ELF-1 (cell line): ENCODE measurements around the gene CD300LB.
"Not testable (repeated sequence)": the region's sequence is repeated elsewhere in the genome, so short reads cannot be mapped to it uniquely, and the experiment has no call there.

ENCODE experiments used
- DNase-seq: peaks from one replicate; pipeline ENCODE4 v3.0.0-alpha.2; 2016; ENCODE audit warnings: low read depth, low spot score

CD300LB gene

DNA sequence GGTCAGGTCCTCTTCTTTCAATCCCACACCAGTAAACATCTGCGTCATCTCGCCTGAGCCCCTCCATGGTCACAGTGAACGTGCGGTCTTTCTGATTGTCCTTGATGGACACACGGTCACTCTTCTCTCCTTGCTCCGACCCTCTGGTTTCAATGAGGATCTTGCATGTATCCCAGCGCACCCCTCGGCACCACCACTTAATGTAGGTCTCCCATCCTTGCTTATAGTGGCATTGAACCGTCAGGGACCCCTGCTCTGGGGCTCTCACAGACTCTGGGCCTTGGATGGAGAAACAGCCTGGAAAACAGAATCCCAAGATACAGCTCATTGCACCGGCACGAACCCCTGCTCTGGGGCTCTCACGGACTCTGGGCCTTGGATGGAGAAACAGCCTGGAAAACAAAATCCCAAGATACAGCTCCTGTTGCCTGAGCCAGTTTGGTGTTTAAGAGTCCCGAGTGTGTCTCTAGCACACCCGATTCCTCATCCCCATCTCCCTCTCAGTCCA is 5.4 kb downstream of the CD300LB start:
- no peak for DNase-seq

DNA sequence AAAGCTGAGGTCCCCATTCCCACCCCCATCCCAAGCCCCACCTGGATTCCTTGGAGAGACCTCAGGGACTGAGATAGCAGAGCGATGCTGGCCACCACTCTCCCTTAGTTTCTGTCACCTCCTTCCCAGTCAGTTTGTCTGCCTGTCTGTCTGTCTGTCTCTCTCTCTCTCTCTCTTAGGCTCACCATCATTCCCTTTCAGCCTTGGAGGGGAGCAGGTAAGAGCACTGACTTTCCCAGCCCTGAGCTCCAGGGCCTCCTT is 5.9 kb downstream of the CD300LB start:
- no peak for DNase-seq

DNA sequence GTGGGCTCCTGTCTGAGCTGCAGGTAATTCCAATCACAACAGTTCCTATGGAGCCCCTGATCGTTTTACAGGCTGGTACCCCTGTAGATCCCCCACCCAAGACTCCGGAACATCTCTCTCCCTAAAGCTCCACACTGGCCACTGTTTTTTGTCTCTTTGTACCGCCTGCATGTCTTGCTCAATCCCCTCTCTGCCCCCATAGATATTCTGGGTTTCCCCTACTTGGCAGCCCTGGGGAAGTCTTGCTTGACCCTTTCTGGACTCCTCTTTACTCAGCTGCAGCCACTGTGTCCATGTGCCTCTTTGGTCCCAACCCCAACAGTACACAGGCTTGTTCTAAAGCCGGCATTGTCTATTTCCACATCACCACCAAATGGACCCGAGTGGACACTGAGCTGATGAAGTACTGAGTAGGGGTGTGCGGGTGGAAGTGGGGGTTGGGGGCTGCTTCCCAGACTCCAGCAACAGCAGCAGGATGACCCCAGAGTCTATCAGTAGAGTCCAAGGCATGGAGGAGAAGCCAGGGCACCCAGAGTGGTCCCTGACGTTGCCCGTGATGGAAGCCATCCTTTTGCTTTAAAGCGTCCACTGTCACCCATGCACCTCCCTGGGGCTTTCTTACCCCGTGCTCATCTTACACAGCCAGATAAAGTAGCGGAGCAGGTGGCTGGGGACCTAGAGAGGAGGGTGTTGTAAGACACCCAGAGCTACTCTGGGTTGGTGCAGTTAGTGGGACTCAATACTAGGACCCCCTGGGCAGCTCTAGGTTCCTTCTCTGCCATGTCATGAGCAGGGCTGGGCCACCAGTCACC is 6.4 kb downstream of the CD300LB start:
- no peak for DNase-seq

DNA sequence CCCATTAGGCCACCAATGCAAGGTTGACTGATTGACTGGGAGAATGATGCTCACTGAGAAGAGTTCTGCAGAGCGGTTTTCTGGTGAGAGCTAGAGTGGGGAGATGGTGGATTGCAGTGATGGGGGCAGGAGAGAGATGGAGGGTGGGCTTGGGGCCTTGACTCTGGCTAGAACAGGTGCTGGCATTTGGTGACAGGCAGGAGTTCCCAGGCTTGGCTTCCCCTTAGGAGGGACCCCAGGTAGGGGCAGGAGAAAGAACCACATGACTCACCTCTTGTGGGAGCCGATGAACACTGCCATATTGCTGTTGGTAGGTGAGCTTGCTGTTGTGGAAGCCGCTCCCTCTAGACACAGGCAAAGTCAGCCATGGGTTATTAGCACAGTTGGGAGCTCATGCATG is 8.0 kb downstream of the CD300LB start:
- no peak for DNase-seq

DNA sequence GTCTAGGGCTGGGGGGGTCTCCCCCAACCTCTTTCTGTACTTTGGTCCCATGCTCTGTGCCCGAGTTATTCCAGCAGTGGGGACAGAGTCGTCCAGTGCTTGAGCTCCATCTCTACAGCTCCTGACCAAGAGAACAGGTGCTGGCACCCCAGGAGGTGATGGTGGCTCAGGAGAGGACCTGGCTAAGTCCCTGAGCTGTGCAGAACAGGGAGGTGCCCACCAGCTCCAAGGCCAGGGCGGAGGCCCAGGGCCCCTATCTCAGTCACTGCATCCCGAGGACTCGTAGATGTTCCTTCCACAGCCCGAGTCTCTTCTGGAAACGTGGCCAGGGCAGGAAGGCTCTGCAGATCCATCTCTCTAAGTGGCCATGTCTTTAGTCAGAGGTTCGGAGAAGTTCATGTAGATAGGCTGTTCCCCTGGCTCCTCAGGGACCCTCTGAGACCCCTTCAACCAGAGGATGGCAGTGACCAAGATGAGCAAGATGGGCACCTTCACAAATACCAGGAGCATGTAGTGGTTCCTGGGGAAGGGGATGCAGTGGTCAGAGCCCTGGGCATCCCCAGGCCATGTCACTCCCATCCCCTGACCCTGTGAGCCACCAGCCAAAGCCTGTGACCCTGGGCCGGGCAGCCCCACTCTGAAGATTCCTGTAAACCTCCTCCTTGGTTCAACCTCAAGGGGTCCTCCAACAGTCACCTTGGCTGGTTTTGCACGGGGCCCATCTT is 8.7 kb downstream of the CD300LB start:
- no peak for DNase-seq

DNA sequence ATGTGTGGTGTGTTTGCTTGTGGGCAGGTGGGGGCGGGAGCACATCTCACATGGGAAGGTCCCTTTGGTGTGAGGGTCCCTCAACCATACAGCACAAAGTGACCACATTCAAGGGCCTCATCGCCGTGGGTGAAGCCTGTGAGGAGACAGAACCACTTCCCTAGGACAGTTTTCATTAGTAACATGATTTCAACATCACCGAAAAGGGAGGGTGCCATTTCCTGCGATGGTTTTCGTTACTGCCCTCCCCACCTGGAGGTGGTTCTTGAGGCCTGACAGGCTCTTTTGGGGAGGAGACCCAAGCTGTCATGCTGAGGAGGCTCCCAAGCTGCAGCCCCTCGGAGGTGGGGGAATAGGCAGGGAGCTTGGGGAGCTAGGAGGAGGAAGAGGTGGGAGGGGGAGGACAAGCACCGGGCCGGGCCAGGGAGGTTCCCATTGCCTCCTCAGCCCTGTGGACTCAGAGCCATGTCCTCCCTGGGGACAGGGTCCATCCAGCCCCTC is 9.5 kb downstream of the CD300LB start:
- no peak for DNase-seq

DNA sequence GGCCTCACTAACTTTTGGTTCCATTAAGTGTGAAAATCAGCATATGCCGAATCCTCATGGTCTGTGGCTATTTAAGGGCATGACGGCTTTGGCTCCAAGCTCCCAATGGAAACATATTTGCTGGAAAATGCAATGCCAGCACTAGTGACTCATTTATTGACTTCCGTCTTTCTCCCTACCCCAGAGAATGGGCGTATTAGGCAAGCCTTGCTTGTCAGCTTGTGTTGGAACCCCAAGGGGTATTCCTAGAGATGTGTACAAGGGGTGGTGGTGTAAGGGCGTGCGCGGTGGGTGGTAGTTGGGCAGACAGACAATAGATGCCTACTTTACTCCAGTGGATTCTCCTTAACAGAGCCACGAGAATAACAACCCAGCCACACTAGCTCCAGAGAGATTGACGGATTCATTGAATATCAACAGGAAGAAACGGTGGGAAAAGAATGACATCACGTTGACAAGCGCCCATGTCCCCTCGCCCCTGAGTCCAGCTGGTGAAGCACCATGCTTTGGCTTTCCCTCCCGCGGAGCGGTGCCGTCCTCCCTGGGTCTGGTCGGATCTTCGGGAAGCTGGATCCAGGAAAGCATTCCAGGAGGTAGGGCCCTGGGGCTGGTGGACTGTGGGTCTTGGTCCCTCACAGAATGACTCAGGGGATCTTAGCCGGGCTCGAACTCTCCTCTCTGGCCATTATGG is 10.3 kb downstream of the CD300LB start:
- no peak for DNase-seq

DNA sequence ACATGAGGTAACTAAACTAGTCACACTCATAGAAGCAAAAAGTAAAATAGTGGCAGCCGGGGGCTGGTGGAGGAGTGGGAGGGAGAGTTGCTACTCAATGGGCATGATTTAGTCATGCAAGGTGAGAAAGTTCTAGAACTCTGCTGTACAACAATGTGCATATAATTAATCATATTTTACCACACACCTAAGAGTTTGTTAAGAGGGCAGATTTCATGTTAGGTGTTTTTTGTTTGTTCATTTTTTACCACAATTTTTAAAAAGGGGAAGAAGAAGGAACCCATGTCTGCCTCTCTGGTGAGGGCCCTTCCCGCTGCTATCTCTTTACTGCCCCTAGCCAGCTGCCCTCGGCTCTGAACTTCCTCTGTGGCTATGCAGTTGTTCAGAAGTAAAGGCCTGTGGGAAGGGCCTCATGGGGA is 11.2 kb downstream of the CD300LB start:
- DNase-seq = no peak

DNA sequence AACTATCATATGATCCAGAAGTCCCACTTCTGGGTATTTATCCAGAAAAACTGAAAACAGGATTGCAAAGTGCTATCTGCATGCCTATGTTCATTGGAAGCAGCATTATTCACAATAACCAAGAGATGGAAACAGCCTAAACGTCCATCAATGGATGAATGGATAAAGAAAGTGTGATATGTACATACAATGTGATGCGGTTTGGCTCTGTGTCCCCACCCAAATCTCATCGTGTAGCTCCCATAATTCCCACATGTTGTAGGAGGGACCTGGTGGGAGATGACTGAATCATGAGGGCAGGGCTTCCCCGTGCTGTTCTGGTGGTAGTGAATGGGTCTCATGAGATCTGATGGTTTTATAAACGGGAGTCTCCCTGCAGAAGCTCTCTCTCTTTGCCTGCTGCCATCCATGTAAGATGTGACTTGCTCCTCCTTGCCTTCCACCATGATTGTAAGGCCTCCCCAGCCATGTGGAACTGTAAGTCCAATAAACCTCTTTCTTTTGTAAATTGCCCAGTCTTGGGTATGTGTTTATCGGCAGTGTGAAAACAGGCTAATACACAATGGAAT is 12.8 kb downstream of the CD300LB start:
- DNase-seq = not testable (repeated sequence)

DNA sequence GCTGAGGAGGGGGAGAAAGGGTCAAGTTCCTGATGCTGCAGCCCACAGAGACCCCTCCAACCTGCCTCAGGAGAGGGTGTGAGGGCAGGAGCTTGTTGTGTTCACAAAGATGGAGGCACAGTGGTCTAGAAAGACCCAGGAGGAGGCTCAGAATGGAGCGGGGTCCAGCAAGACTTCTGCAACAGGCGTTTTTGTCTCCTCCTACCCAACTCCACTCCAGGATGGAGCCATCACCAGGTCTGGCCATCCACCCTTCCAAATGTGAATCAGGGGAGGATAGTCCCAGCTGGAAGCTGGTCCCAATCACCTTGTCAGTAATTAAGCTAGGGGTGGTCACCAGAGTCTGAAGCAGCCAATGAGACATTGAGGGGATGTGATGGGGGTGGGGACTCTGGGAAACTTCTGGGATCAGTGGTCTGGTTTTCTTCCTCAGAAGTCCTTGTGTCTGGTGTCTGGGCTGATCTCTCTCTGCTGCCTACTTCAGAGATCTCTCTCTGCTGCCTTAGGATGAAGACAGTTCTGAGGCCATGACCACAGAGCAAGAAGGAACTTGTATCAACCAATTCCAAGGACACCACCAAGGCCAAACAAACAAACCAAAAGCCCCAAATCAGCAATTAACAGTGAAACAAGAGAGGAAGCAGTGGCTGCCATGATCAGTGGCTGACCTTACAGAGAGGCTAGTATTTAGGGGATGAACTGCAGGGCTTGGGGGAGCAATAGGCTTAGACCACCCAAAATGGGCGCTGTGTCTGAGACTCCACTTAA is 14.5 kb downstream of the CD300LB start:
- DNase-seq = no peak

DNA sequence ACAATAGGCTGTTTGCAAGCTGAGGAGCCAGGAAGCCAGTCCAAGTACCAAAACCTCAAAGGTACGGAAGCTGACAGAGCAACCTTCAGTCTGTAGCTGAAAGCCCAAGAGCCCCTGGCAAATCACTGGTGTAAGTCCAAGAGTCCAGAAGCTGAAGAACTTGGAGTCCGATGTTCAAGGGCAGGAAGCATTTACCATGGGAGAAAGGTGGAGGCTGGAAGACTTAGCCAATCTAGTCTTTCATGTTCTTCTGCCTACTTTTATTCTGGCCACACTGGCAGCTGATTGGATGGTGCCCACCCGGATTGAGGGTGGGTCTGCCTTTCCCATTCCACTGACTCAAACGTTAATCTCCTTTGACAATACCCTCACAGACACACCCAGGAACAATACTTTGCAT is 15.3 kb downstream of the CD300LB start:
- DNase-seq = no peak

DNA sequence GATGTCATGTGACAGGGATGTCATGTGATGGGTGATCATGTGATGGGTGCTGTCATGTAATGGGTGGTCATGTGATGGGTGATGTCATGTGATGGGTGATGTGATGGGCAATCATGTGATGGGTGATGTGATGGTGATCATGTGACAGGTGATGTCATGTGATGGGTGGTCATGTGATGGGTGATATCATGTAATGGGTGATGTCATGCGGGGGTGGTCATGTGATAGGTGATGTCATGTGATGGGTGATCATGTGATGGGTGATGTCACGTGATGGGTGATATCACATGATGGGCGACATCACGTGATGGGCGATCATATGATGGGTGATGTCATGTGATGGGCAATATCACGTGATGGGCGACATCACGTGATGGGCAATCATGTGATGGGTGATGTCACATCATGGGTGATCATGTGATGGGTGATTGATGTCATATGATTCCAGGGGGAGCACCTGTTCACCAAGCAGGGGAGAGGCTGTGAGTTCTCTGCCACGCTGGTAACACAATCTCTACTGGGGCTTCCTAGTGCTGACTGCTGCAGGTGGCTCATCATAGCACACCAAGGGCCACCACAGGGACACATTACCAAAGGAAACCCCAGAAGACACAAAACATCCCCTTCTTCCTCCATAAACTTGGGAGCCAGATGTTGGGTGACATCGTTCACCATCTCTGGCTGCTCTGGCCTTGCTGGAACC is 16.5 kb downstream of the CD300LB start:
- DNase-seq = no peak

DNA sequence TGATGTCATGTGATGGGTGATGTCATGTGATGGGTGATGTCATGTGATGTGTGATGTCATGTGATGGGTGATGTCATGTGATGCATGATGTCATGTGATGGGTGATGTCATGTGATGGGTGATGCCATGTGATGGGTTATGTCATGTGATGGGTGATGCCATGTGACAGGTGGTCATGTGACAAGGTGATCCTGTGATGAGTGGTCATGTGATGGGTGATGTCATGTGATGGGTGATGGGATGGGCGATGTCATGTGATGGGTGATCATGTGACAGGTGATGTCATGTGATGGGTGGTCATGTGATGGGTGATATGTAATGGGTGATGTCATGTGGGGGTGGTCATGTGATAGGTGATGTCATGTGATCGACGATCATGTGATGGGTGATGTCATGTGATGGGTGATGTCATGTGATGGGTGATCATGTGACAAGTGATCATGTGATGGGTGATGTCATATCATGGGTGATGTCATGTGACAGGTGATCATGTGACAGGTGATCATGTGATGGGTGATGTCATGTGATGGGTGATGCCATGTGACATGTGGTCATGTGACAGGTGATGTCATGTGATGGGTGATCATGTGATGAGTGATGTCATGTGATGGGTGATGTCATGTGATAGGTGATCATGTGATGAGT is 17.2 kb downstream of the CD300LB start:
- DNase-seq = peak; percentile 46

DNA sequence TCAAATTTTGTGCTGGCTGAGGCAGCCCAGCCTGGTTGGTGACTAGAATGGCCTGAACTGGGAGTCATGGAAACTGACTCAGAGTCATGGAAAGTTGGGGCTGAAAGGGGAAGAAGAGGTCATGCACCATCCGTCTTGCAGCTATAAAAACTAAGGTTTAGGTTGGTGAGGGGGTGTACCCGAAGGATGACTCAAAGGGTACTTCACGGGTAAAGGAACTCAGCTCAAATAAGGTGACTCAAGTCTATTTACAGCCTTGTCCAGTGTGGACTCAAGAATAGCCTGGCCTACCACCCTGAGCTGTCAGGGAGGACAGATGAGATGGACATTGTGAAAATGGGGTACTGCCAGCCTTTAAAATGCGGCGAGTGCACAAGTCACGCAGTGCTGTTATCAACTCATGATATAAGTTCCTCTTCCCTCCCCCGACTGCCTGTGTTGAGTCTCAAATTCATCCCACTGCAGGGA is 18.6 kb downstream of the CD300LB start:
- DNase-seq = no peak

DNA sequence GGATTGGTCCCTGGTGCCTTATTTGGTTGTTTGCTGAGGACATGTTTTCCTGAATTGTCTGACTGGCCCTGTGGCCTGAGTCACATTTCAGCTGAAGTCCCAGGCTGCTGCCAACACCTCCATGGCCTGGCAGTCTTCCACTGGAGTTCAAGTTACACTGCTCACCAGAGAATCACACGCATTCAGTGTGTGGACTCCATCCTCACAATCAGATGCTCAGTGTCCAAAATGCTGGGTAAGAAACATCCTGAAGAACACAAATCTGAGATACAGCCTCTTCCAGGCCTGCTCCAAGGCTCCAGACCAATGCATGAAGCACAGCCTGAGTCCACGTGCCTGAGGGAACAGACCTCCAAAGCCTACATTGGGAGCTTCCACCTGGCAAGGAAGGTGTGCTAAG is 19.2 kb downstream of the CD300LB start:
- no peak for DNase-seq

DNA sequence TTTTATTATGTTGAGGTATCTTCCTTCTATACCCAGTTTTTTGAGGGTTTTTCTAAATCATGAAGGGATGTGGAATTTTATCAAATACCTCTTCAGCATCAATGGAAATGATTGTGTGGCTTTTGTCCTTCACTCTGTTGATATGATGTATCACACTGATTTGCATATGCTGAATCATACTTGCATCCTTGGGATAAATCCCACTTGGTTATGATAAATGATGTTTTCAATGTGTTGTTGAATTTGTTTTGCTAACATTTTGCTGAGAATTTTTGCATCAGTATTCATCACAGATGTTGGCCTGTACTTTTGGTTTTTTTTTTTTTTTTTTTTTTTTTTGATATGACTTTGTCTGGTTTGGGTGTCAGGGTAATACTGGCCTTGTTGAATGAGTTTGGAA is 23.1 kb downstream of the CD300LB start:
- DNase-seq = no peak

DNA sequence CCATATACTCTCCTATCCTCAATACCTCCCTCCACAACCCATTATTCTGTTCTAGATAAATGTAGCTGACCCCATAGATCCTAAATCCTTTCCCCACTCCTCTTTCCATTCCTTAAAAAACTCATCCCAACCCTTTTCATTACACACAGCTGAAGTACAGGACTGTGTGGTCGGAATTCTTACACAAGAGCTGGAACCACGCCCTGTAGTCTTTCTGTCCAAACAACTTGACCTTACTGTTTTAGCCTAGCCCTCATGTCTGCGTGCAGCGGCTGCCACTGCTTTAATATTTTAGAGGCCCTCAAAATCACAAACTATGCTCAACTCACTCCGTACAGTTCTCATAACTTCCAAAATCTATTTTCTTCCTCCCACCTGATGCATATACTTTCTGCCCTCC is 27.3 kb downstream of the CD300LB start:
- DNase-seq = not testable (repeated sequence)

DNA sequence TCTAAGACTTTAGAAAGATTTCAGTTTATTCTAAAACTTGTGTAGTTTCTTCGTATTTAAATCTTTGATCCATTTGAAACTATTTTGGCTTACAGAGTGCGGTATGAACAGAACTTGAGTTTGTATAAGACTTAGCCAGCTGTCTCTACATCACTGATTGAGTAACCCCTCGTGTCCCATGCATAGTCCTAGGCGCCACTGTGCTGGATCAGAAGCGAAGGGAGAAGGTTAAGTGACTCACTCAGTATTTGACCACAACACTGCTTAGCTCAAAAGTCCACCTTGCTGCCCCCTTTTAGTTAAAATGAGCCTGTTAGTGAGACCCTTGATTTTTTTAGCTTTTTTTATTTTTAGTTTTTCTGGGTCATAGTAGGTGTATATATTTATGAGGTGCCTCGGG is 28.4 kb downstream of the CD300LB start:
- no peak for DNase-seq

DNA sequence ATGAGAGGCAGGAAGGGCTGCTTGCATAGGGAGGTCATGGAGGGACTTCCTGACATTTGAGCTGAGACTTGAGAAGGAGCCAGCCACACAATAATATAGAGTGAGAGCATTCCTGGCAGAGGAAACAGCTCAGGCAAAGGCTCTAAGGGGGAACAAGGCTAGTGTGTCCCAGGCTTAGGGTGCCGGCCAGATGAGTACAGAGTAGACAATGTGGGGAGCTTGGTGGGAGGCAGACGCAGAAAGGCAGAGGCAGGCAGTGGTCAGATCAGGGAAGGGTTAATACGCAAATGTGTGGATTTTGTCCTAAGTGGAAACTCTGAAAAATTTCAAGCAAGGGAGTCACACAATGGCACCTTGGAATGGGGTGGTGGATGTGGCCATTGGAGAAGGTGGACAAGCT is 31.3 kb downstream of the CD300LB start:
- DNase-seq = no peak

DNA sequence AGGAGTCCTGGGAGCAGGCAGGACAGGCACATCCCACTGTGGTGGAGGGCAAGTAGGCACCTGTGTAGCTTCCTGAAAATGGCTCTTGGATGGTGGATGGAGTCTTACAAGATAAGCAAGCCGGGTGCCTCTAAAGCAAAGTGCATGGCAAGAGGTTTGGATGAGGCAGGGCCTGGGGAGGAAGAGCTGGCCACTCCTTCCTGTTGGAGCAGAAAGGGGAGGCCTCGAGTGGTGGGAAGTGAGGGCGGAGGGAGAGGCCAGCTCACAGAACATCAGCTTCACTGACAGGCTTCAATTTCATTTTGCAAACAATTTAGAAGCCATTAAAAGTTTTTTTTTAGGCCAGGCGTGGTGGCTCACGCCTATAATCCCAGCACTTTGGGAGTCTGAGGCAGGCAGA is 33.8 kb downstream of the CD300LB start:
- DNase-seq = no peak
